ENCODE results near the gene PHF21B. TPM values are rescaled to one million over a fixed set of nuclear protein-coding genes. Genes with fewer than 3 reads are reported as not detected.

PHF21B gene
- total RNA-seq, 3 donors from 2014 or later (not counting 1 experiment from before 2014, with no cell fraction given): not detected

DNA sequence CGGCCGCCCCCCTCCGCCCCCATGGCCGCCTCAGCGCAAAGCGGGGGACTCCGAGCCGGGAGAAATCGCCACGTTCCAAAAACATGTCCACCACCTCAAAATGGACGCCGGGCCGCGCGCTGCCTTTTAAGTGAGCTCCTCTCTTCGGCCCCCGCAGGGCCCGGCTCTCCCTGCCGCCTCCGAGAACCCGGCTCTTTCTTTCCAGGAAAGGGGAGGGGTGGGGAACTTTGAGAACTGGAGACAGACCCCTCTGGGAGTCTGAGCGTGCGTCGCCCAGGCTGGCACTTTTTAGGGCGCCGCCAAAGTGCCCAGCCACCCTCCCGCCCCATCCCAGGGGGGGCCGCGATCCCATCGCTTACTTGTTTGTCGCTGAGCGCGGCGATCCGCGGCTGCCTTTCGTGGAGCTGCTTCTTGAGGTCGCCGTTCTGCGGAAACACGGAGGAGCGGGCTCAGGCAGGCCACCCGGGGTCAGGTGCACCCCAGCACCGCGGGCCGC, 1.6 kb downstream of the PHF21B start:
- no peak for ATAC-seq
- H3K36me3 ChIP-seq (ENCODE audit: control insufficient read depth, insufficient read depth, low read length): no peaks in the 10 kb centered on the region
- no peak overlapping the region for H3K27ac ChIP-seq (ENCODE audit: low read length)
- peaks cover 18% of the 10 kb centered on the region for H3K4me1 ChIP-seq (ENCODE audit: control insufficient read depth, insufficient read depth, low read length)
- no peak overlapping the region for H3K4me3 ChIP-seq (ENCODE audit: low read length)
- no peaks in the 10 kb centered on the region for H3K36me3 Mint-ChIP-seq
- H3K27me3 Mint-ChIP-seq (ENCODE audit: low read depth in 2 of 2): peaks cover 61 to 66% of the 10 kb centered on the region in 2 donors
- TF ChIP-seq CTCF (IDR thresholded peaks at IDR 0.05): no peak
- intact Hi-C loops (cut with micrococcal nuclease): no loop called here
- H3K9me3 ChIP-seq (ENCODE audit: control insufficient read depth, insufficient read depth, low read length): no peaks in the 10 kb centered on the region
- DNase-seq: no peak
- peaks cover 31% of the 10 kb centered on the region for H3K27me3 ChIP-seq (ENCODE audit: control insufficient read depth, insufficient read depth, low read length)
- peak overlapping the region; percentile 40 for H3K4me3 Mint-ChIP-seq
- no peak overlapping the region for H3K27ac Mint-ChIP-seq
- WGBS (ENCODE audit: insufficient coverage): 3% methylated on average over 46 of the region's 46 CpGs
- H3K9me3 Mint-ChIP-seq: no peaks in the 10 kb centered on the region
- H3K4me1 Mint-ChIP-seq: peaks cover 13 to 14% of the 10 kb centered on the region in 2 donors

DNA sequence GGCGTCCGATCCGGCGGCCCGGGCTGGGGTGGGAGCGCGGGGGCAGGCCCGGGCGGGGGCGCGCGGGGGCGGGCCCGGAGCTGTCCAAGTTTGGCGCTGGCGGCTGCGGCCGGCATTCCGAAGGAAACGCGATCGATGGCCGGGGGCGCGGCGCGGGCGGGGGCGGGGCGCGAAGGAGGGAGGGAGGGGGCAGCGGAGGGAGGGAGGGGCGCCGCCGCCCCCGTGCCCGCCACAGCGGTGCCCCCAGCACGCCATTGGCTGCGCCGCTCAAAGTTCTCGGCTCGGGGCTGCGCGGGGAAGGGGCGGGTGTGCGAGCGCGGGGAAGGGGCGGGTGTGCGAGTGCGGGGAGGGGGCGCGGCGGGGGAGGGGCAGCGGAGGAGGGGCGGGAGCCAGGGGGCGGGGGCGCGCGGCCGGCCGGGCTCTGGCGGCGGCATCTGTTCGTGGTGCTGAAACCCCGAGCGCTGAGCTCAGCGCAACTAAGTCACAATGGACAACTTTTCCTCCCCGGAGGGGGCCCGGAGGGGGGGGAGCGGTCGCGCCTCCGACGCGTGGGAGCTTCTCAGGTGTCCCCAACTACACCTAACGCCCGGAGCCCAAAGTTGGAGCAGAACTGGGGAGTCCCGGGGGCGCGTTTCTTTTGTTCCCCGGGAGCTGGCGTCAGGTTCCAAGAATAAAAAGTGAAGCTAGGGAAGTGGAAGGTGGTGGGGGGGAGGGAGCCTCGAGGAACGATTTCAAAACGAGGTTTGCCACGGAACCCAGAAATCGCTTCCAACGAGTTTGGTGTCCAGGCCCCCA, 2.2 kb downstream of the PHF21B start:
- peaks cover 31% of the 10 kb centered on the region for H3K27me3 ChIP-seq (ENCODE audit: control insufficient read depth, insufficient read depth, low read length)
- intact Hi-C loops (cut with micrococcal nuclease): no loop called here
- DNase-seq: peak in 1 of 2 donors; percentile 11

GRCh38 chr22:45006964-45007390, 2.8 kb downstream of the PHF21B start:
- WGBS (ENCODE audit: insufficient coverage): 3% methylated on average over 44 of the region's 44 CpGs
- peaks cover 26% of the 10 kb centered on the region for H3K27me3 ChIP-seq (ENCODE audit: control insufficient read depth, insufficient read depth, low read length)
- H3K27me3 Mint-ChIP-seq (ENCODE audit: low read depth in 2 of 2): peaks cover 62 to 68% of the 10 kb centered on the region in 2 donors

More for the DNA sequence above, 2.2 kb downstream of the PHF21B start:
- Histone ChIP-seq H3K9me3 (ENCODE audit: control insufficient read depth, insufficient read depth, low read length) (no peaks in the 10 kb centered on the region), H3K4me1 (ENCODE audit: control insufficient read depth, insufficient read depth, low read length) (peaks cover 18% of the 10 kb centered on the region), H3K4me3 (ENCODE audit: low read length) (no peak overlapping the region), H3K36me3 (ENCODE audit: control insufficient read depth, insufficient read depth, low read length) (no peaks in the 10 kb centered on the region), H3K27ac (ENCODE audit: low read length) (no peak overlapping the region)
- Mint-ChIP-seq H3K27me3 (ENCODE audit: low read depth in 2 of 2) (peaks cover 64 to 68% of the 10 kb centered on the region in 2 donors), H3K4me1 (peaks cover 13 to 14% of the 10 kb centered on the region in 2 donors), H3K27ac (no peak overlapping the region), H3K36me3 (no peaks in the 10 kb centered on the region), H3K9me3 (no peaks in the 10 kb centered on the region), H3K4me3 (no peak overlapping the region)
- WGBS (ENCODE audit: insufficient coverage): 3% methylated on average over 64 of the region's 90 CpGs
- no peak for ATAC-seq
- no peak for TF ChIP-seq CTCF (IDR thresholded peaks at IDR 0.05)

More at GRCh38 chr22:45006964-45007390, 2.8 kb downstream of the PHF21B start:
- Histone ChIP-seq H3K27ac (ENCODE audit: low read length) (no peak overlapping the region), H3K9me3 (ENCODE audit: control insufficient read depth, insufficient read depth, low read length) (no peaks in the 10 kb centered on the region), H3K36me3 (ENCODE audit: control insufficient read depth, insufficient read depth, low read length) (no peaks in the 10 kb centered on the region), H3K4me1 (ENCODE audit: control insufficient read depth, insufficient read depth, low read length) (peaks cover 18% of the 10 kb centered on the region), H3K4me3 (ENCODE audit: low read length) (no peak overlapping the region)
- intact Hi-C loops (cut with micrococcal nuclease): no loop called here
- Mint-ChIP-seq H3K9me3 (no peaks in the 10 kb centered on the region), H3K27ac (no peak overlapping the region), H3K36me3 (no peaks in the 10 kb centered on the region), H3K4me1 (peaks cover 13 to 14% of the 10 kb centered on the region in 2 donors), H3K4me3 (peak overlapping the region; percentile 59)
- ATAC-seq (no peak), DNase-seq (no peak)
- TF ChIP-seq CTCF (IDR thresholded peaks at IDR 0.05): no peak

Measured in natural killer cell (primary cell).